ENCODE measurements around the gene LMAN2. TPM values are rescaled to one million over a fixed set of nuclear protein-coding genes. Genes with fewer than 3 reads are reported as not detected.

Gene LMAN2
- total and polyA plus RNA-seq, 2 experiments from 2014 or later, result 153 to 227 TPM

GRCh38 chr5:177357459-177358351 is 6.2 kb upstream of the LMAN2 start, which contains the start of gene RGS14 (continued):
- TF ChIP-seq, protein P1, sequence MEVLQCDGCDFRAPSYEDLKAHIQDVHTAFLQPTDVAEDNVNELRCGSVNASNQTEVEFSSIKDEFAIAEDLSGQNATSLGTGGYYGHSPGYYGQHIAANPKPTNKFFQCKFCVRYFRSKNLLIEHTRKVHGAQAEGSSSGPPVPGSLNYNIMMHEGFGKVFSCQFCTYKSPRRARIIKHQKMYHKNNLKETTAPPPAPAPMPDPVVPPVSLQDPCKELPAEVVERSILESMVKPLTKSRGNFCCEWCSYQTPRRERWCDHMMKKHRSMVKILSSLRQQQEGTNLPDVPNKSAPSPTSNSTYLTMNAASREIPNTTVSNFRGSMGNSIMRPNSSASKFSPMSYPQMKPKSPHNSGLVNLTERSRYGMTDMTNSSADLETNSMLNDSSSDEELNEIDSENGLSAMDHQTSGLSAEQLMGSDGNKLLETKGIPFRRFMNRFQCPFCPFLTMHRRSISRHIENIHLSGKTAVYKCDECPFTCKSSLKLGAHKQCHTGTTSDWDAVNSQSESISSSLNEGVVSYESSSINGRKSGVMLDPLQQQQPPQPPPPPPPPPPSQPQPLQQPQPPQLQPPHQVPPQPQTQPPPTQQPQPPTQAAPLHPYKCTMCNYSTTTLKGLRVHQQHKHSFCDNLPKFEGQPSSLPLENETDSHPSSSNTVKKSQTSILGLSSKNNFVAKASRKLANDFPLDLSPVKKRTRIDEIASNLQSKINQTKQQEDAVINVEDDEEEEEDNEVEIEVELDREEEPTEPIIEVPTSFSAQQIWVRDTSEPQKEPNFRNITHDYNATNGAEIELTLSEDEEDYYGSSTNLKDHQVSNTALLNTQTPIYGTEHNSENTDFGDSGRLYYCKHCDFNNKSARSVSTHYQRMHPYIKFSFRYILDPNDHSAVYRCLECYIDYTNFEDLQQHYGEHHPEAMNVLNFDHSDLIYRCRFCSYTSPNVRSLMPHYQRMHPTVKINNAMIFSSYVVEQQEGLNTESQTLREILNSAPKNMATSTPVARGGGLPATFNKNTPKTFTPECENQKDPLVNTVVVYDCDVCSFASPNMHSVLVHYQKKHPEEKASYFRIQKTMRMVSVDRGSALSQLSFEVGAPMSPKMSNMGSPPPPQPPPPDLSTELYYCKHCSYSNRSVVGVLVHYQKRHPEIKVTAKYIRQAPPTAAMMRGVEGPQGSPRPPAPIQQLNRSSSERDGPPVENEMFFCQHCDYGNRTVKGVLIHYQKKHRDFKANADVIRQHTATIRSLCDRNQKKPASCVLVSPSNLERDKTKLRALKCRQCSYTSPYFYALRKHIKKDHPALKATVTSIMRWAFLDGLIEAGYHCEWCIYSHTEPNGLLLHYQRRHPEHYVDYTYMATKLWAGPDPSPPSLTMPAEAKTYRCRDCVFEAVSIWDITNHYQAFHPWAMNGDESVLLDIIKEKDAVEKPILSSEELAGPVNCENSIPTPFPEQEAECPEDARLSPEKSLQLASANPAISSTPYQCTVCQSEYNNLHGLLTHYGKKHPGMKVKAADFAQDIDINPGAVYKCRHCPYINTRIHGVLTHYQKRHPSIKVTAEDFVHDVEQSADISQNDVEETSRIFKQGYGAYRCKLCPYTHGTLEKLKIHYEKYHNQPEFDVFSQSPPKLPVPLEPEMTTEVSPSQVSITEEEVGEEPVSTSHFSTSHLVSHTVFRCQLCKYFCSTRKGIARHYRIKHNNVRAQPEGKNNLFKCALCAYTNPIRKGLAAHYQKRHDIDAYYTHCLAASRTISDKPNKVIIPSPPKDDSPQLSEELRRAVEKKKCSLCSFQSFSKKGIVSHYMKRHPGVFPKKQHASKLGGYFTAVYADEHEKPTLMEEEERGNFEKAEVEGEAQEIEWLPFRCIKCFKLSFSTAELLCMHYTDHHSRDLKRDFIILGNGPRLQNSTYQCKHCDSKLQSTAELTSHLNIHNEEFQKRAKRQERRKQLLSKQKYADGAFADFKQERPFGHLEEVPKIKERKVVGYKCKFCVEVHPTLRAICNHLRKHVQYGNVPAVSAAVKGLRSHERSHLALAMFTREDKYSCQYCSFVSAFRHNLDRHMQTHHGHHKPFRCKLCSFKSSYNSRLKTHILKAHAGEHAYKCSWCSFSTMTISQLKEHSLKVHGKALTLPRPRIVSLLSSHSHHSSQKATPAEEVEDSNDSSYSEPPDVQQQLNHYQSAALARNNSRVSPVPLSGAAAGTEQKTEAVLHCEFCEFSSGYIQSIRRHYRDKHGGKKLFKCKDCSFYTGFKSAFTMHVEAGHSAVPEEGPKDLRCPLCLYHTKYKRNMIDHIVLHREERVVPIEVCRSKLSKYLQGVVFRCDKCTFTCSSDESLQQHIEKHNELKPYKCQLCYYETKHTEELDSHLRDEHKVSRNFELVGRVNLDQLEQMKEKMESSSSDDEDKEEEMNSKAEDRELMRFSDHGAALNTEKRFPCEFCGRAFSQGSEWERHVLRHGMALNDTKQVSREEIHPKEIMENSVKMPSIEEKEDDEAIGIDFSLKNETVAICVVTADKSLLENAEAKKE (CRISPR knock-in tag; IDR thresholded peaks at IDR 0.05), result no peak
- TF ChIP-seq STAT1 (IDR thresholded peaks at IDR 0.05; ENCODE audit: unreplicated experiment), result no peak

GRCh38 chr5:177357146-177357458 is 5.6 kb upstream of the LMAN2 start:
- peaks cover 4% of the 10 kb centered on the region; the same call in 1 of the 2 replicates for H3K9me2 ChIP-seq (ENCODE audit: insufficient read depth)
- DNase-seq (ENCODE audit: low spot score) (no peak), ATAC-seq (no peak)
- H3K4me1 ChIP-seq (ENCODE audit: insufficient read depth), result peaks cover 3% of the 10 kb centered on the region
- 0 out of 2 replicates have a peak, but pooled peaks cover 2% of the 10 kb centered on the region for H3F3A ChIP-seq (replicated peaks; ENCODE audit: low read depth)
- H3K4me3 ChIP-seq, result no peak overlapping the region
- H3K27me3 ChIP-seq (ENCODE audit: insufficient read depth), result peaks cover 2% of the 10 kb centered on the region
- H4K20me1 ChIP-seq (replicated peaks; ENCODE audit: insufficient read depth), result no peaks in the 10 kb centered on the region
- TF ChIP-seq, protein P2, sequence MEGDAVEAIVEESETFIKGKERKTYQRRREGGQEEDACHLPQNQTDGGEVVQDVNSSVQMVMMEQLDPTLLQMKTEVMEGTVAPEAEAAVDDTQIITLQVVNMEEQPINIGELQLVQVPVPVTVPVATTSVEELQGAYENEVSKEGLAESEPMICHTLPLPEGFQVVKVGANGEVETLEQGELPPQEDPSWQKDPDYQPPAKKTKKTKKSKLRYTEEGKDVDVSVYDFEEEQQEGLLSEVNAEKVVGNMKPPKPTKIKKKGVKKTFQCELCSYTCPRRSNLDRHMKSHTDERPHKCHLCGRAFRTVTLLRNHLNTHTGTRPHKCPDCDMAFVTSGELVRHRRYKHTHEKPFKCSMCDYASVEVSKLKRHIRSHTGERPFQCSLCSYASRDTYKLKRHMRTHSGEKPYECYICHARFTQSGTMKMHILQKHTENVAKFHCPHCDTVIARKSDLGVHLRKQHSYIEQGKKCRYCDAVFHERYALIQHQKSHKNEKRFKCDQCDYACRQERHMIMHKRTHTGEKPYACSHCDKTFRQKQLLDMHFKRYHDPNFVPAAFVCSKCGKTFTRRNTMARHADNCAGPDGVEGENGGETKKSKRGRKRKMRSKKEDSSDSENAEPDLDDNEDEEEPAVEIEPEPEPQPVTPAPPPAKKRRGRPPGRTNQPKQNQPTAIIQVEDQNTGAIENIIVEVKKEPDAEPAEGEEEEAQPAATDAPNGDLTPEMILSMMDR (conservative IDR thresholded peaks at IDR 0.05; ENCODE audit: low read depth in 2 of 2), result no peak
- TF ChIP-seq STAT1 (IDR thresholded peaks at IDR 0.05; ENCODE audit: unreplicated experiment) (no peak), REST (IDR thresholded peaks at IDR 0.05; ENCODE audit: unreplicated experiment) (no peak), CREB1 (CRISPR knock-in tag; IDR thresholded peaks at IDR 0.05; ENCODE audit: low read depth) (no peak), NANOG (IDR thresholded peaks at IDR 0.05; ENCODE audit: borderline replicate concordance) (no peak), ZNF114 (CRISPR knock-in tag; IDR thresholded peaks at IDR 0.05) (no peak), EZH2 (IDR thresholded peaks at IDR 0.05; ENCODE audit: low read depth, unreplicated experiment) (no peak), EZH2phosphoT487 (IDR thresholded peaks at IDR 0.05; ENCODE audit: unreplicated experiment) (no peak)
- H3K79me2 ChIP-seq (replicated peaks; ENCODE audit: insufficient read depth), result no peaks in the 10 kb centered on the region
- Mint-ChIP-seq H3K36me3 (ENCODE audit: low read depth) (no peaks in the 10 kb centered on the region), H3K9me3 (no peaks in the 10 kb centered on the region; the same call in 2 of the 3 replicates), H3K27me3 (ENCODE audit: insufficient read depth, low read depth, poor library complexity) (peaks cover 19% of the 10 kb centered on the region), H3K27ac (no peak overlapping the region), H3K4me3 (no peak overlapping the region), H3K4me1 (peaks cover 11% of the 10 kb centered on the region; the same call in 2 of the 3 replicates)
- H3K27ac ChIP-seq (ENCODE audit: low read depth), result no peak overlapping the region
- no peaks in the 10 kb centered on the region for H3K36me3 ChIP-seq (ENCODE audit: insufficient read depth)
- H3K4me2 ChIP-seq, result no peak overlapping the region
- H2AFZ ChIP-seq, result no peak overlapping the region

All from GM23338 (cell line).